GF-D8 (cell line): Measurements from ENCODE around the gene REM2.
"Not testable (repeated sequence)": the region's sequence is repeated elsewhere in the genome, so short reads cannot be mapped to it uniquely, and the experiment has no call there.

Experiments
- DNase-seq: peaks from one replicate; lab custom pipeline; 2025; lab: John Stamatoyannopoulos, UW

Gene REM2

GRCh38 chr14:22848351-22849164, 34.5 kb upstream of the REM2 start:
- no peak for DNase-seq

GRCh38 chr14:22849212-22849819, 33.7 kb upstream of the REM2 start:
- no peak for DNase-seq

DNA sequence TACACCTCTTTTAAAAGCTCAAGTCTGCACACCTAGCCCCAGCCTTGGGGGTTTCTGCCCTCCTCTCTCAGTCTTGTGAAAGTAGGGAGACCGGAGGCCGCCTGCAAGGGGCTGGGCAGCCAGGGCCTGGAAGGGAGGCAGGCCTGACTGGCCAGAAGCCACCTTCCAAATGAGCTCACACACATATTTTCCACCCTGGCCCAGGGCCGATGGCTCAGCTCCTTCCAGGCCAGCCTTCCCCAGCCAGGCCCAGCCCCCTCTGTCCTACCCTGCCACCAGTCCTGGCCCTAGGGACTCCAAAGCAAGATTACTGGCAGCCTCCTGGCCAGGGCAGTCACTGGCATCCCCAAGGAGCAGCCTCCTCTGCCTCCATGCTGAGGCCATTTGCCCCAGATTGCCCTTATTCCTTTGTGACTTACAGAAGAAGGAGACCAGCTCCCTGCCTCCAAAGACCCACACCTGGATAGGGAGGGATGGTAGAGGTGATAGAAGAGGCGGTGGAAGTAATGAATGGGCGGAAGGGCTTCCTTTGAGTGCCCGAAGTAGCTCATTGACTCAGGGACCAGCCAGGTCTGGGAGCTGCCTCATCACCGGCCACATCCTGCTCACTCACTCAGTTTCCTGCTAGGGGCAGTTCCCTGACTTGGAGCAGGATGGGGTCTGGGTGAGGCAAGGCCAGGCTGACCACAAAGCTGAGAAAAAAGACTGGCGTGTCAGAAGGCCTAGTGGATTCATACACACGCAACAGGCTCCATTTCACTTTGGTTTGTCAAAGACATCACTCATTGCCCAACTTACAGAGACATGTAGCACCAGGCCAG, 31.9 kb upstream of the REM2 start:
- peak; percentile 48 for DNase-seq

DNA sequence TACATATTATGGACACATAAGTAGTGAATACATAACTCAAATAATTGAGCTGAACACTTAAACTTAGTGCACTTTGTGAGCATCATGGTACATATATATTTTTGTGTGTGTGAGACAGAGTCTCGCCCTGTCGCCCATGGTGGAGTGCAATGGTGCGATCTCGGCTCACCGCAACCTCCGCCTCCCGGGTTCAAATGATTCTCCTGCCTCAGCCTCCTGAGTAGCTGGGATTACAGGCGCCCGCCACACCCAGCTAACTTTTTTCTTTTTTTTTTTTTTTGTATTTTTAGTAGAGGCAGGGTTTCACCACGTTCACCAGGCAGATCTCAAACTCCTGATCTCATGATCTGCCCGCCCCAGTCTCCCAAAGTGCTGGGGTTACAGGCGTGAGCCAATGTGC, 30.8 kb upstream of the REM2 start:
- not testable (repeated sequence) for DNase-seq

DNA sequence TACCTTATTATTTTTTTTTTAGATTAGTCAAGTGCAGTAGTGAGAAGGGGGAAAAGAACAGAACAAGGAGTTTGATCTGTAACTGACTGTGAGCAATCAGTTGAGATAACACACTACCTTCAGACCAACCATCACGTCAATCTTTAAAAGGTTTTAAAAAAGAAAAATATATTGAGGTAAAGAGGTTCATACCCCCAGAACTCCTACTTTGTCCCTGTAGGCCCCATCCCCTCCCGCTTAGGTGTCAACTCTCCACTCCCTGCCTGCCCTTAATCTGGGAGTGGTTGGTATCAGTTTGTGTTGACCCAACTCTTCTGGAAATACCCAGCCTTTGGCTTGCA, 30.5 kb upstream of the REM2 start:
- DNase-seq, result no peak

DNA sequence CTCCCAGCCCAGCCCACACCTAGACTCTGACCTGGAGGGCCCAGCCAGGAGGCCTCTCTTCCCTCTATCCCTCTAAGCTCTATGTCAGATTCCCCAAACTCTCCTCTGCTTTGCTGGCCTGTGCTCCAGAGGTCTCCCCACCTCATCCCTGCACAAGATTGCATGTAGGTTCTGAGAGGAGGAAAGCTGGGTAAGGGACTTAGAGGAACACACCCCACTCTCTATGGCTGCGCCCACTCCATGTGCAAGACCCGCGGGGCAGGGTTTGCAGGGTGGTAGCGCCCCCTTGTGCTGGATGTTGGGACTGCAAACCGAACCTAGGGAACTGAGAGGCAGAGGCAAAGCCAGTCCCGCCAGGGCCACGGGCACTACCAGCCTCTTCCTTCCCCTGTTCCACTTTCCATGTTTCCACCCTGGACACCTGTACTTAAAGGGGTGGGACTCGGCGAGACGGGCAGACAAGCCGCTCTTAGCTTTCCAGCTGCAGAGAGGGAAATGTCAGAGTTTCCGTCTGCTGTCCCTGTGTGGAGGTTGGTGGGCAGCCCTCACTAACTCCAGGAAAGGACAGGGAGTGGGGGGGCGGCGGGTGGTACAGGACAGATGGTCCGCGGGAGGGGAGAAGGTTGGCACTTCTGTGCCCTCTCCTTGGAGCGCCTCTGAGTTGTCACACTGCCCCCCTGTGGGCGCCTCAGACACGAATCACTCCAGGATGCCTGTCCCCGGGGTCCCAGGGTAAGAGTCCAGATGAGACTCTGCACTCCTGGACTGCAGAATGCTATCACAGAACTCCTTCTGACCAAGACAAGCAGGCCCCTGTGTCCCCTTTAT, 29.9 kb upstream of the REM2 start:
- DNase-seq, result peak; percentile 39

GRCh38 chr14:22854296-22854695, 28.7 kb upstream of the REM2 start:
- not testable (repeated sequence) for DNase-seq

DNA sequence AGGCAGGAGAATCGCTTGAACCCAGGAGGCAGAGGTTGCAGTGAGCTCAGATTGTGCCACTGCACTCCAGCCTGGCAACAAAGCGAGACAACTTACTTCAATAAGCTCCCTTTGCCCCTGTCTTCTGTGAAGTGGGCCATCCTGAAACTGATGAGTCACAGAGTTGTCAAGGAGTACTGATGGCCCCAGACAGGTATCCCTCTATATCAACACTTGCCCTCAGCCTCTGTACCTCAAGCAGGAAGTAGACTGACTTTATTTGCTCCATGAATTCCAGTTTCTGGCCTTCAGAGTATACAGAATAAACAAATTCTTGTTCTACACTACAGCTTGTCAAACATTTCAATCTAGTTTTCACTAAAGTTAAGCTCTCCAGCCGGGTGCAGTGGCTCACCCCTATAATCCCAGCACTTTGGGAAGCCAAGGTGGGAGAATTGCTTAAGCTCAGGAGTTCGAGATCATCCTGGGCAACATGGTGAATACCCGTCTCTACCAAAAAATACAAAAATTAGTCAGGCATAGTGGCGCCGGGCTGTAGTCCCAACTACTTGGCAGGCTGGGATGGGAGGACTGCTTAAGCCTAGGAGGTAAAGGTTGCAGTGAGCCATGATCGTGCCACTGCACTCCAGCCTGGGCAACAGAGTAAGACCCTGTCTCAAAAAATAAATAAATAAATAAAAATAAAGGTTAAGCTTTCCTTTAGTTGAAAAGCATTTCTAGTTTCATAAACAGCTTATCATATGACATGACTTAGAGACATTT, 27.9 kb upstream of the REM2 start:
- DNase-seq, result no peak

DNA sequence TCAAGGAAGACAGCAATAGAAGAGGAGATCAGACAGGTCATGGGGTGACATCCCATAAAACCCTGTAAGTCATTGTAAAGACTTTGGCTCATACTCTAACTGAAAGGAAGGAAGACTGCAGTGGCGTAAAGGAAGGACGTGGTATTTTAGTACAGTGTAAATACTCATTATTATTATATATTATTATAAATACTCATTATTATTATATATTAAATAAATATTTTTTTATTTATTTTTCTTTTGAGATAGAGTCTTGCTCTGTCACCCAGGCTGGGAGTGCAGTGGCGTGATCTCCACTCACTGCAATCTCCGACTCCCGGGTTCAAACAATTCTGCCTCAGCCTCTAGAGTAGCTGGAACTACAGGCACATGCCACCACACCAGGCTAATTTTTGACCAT, 26.6 kb upstream of the REM2 start:
- no peak for DNase-seq

GRCh38 chr14:22860377-22860776, 22.6 kb upstream of the REM2 start:
- DNase-seq, result not testable (repeated sequence)

GRCh38 chr14:22861651-22862050, 21.4 kb upstream of the REM2 start:
- DNase-seq, result no peak

DNA sequence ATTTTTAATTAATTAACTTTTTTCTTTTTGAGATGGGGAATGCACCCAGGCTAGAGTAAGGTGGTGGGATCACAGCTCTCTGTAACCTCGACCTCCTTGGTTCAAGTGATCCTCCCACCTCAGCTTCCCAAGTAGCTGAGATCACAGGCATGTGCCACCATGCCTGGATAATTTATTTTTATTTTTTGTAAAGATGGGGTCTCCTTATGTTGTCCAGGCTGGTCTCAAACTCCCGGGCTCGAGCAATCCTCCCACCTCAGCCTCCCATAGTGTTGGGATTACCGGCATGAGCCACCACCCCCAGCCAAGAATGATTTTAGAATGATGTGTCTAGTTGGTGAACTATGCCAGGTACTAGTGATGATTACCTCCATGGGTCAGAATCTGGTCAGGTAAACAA, 18.0 kb upstream of the REM2 start:
- DNase-seq, result no peak

- no peak for DNase-seq
These were observed 17.3 kb upstream of the REM2 start for GRCh38 chr14:22865424-22866405.

- no peak for DNase-seq
These were observed 16.1 kb upstream of the REM2 start for GRCh38 chr14:22866874-22867273.

GRCh38 chr14:22870811-22871223, 12.2 kb upstream of the REM2 start:
- peak; percentile 66 for DNase-seq

GRCh38 chr14:22871224-22872032, 11.6 kb upstream of the REM2 start, which contains the start of gene LRP10:
TSS of gene LRP10 (plus strand) at chr14:22871740. CDS start at chr14:22872304, 564 bp downstream.
- DNase-seq, result peak; percentile 76

- no peak for DNase-seq
These were observed 10.8 kb upstream of the REM2 start for GRCh38 chr14:22872033-22872832.

GRCh38 chr14:22872833-22873520, 10.0 kb upstream of the REM2 start:
- DNase-seq, result no peak
